GM18511 (cell line): Measurements from ENCODE around the gene GLRB.
"Not testable (repeated sequence)": the region's sequence is repeated elsewhere in the genome, so short reads cannot be mapped to it uniquely, and the experiment has no call there.

Source experiments
- ATAC-seq: cut with Tn5 transposase; IDR thresholded peaks from one replicate; pipeline ENCODE4 v1.9.1; 2021; ENCODE audit warnings: mild to moderate bottlenecking, moderate library complexity; ENCODE audit not compliant: unreplicated experiment

The GLRB gene

GRCh38 chr4:157075811-157076577 lies at the start of gene GLRB:
Gene GLRB (plus strand): TSS chr4:157076150. CDS start chr4:157078025, 1,875 bp downstream.
- ATAC-seq, result no peak

DNA sequence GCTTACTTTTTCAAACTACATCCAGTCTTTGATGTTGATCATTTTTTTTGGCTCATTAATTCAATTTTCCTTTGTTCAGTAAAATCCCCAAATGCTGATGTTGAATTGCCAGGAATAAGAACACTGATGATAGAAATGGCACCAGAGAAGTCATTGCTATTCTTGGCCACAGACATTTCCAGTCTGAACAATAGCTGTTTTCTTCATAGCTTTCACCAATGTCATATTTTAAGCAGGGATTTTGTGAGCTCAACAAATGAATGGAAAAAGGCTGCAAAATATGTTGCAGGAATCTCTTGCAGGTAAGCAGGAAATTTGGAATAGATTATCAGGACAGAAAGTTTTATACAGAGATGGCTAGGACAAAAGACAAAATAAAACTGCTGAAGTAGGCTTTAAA lies 40.5 kb upstream of the GLRB start:
- no peak for ATAC-seq

DNA sequence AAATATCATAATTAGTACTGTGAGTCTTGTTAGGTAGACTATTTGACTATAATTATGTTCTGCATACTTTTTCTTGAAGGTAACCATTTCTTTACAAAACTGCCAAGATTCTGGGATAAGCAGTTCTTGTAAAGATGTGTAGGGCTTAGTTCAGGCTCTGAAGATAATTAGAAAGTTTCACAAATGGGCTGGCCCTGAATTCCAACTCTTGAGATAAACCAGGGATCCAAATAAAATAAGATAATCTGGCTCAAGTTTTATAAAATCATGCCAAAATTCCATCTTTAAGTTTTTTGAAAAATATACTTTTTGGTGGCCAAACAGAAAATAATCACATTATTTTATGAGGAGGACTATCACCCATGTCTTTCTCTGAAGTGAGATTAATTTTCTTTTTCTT lies 35.5 kb upstream of the GLRB start:
- no peak for ATAC-seq

DNA sequence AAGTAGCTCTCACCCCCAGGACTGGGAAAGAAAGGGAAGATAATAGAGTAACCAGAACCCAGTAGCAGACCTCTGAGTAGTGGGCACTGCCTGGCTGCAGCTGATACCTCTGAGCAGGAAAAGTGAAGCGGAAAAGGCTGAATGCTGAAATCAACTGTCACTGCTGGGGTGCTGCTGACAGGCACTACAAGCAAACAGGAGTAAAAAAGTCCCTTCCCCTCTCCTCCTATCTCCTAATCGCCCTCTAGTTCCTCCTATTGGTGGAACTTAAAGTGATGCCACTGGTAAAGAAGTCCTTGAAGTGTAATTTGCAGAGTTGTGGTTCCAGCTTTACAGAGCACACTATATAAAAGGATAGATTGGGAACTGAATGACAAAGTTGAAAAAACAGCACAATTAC lies 32.8 kb upstream of the GLRB start:
- ATAC-seq, result no peak

DNA sequence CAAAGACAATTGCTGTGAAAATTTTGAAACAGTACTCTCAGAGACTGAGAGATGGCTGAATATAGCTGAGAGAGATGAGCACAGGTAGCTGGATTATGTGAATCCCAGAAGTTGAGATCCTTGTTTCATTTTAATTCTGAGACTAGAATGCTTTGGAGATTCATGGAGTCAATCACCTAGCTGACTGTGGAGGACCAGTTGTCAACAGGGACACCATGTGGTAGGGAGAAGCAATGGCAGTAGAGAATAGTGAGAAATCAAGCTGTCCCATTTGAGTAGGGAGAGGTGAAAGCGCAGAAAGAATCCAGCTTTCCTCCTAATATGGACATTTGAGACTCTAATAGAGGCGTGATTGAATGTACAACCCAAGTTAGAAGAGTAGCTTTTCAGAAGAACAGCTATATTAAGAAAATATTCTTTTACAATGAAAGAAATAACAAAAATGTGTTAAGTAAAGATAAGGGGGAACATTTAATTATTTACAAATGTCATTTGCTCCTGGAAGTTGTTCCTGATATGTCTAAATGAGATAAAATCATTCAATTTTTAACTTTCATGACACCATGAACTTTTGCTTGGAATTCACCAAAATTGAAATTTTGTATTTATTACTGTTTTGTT lies 30.3 kb upstream of the GLRB start:
- peak; percentile 85 for ATAC-seq

DNA sequence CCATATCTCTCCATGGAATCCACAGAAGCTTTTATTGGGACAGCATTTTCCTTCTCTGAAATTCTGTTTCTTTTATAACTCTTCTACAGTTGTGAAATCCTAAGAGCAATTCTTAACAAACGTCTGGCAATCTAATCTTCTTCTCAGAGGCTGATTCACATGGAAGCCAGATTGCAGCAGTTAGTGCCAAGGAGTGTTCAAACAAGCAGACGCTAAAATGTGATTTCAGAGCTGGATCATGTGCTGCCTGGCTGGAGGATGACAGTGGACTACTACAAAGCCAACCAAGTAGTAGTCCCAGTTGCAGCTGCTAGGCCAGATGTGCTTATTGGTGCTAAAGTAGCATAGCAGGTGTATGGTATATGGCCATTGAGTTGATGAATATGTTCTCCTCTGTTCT lies 27.7 kb upstream of the GLRB start:
- no peak for ATAC-seq

- no peak for ATAC-seq
These were observed 25.4 kb upstream of the GLRB start for GRCh38 chr4:157050561-157050960.

DNA sequence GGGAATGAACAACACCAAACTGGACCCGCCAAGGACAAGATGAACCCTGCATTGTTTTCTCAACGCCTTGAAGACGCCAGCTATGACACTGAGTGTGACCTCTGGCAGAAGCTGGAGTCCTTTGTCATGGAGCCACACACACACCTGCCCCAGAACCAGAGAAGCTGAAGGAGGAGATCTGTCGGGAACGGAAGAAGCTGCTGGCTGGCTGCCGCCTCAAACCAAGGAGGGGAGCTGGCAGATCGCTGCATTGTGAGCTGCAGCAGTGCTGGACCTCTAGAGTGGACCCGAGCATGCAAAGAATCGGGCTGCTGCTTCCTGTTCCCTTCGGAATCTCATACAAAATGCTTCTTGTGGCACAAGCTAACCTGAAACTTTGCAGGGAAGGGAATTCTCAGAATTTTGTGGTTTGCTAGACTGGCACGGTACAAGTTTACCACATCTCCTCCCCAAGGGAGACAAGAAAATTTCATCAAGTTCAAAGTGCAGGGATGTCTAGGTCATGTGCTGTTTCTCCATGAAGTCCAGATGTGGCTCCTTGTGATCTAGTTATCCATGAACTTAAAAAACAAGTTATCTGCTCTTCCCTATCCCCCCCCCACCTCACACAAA lies 23.4 kb upstream of the GLRB start:
- no peak for ATAC-seq

- no peak for ATAC-seq
These were observed 18.7 kb upstream of the GLRB start for GRCh38 chr4:157057218-157057617.

DNA sequence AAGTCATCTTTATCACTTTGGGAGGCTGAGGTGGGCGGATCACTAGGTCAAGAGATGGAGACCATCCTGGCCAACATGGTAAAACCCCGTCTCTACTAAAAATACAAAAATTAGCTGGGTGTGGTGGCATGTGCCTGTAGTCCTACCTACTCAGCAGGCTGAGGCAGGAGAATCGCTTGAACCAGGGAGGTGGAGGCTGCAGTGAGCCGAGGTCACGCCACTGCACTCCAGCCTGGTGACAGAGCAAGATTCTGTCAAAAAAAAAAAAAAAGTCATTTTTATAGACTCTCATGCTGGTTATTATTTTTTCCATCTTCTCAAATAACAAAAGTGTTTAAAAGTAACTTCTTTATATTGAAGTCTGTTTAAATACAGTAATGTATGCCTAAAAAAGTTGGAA lies 17.1 kb upstream of the GLRB start:
- ATAC-seq, result not testable (repeated sequence)

DNA sequence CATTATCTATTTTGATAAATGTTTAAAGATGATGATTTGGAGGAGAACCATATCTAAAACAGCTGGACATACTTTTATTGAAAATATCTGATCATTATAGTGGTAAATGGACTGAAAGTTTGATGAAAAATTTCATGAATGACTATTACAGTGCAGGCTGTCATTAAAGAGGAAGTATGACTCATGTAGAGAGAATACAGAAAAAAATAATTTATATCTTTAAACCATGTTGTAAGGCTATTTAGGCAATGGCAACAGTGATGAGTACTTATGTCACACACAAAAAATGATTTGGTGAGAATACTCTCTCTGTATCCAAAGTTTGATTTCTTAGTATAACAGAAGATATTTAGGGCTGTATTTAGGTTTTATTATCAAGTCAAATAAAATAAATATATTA lies 3.9 kb upstream of the GLRB start:
- no peak for ATAC-seq

DNA sequence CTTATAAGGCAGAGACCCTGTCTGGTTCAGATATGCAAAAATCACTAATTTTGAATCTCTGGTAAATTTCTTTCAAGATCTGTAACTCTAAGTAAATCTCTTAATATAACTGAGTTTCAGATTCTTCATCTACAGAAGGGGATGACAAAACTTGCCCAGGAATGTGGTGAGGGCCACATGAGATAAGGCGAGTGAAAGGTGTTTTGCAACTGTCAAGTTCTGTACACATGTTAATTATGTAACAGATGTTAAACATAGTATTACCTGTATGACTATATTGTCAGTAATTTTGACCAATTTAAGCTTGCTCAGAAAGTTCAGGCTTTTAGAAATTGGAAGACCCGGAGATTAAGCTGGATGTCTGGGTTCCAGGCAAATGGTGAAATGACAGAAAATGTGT lies 549 bp upstream of the GLRB start:
- no peak for ATAC-seq

GRCh38 chr4:157076578-157076947 lies 613 bp downstream of the GLRB start:
- no peak for ATAC-seq

DNA sequence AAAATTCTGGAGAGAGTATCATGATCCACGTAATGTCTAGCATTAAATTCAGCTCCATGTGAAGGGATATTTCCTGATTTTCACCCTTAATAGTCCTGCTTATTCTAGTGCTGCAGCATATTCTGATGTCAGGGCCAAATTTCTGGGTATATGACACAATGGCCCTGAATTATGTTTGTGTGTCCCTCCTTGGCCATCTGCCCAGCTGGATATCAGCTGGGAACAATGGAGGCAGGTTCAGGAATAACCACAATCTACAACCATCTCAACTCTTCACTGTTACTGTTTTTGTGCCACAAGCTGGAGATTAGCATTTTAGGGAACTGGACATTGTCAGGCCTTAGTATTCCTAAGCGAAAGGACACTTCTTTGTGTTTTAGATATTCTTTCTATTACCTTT lies 3.5 kb downstream of the GLRB start:
- no peak for ATAC-seq

- ATAC-seq, result no peak
These were observed 4.7 kb downstream of the GLRB start for GRCh38 chr4:157080605-157081004.

DNA sequence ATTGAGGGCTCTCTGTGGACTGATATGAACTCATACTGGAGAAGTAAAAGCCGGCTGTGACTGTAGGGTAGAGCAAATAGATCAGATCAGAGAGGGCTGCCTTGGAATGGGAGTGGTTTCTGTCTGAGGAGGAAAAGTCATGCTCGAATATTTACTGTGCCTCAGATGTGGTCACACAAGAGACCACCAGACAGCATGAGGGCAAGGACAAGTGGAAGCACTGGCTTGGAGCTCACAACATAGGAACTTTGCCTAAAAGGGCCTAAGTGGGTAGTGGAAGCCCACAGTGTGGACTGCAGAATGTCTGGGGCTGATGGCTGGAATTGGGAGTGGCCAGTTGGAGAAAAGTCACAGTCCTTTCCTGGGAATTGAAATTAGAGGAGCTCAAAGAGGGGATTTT lies 19.8 kb downstream of the GLRB start:
- no peak for ATAC-seq

GRCh38 chr4:157096439-157096838 lies 20.5 kb downstream of the GLRB start:
- no peak for ATAC-seq

DNA sequence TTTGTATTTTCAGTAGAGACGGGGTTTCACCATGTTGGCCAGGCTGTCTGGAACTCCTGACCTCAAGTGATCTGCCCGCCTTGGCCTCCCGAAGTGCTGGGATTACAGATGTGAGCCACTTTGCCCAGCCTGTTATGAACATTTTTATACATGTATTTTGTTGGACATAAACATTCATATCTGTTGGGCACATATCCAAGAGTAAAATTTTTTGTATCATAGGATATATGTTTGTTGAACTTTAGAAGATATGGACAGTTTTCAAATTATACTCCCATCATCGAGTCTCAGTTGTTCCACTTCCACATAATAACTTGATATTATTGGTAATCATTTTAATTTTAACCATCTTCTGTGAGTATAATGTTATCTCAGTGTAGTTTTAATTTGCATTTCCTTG lies 23.6 kb downstream of the GLRB start:
- ATAC-seq, result no peak

DNA sequence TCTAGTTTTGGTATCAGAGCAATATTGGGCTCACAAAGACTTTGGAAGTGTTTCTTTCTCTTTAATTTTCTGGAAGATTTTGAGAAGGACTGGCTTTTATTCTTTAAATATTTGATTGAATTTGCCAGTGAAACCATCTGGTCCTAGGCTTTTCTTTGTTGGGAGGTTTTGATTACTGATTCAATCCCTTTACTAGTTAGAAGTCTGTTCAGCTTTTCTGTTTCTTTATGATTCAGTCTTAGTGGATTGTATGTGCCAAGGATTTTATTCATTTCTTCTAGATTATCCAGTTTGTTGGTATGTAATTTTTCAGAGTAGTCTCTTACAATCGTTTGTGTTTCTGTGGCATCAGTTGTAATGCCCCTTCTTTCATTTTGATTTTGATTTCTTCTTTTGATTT lies 28.6 kb downstream of the GLRB start:
- no peak for ATAC-seq

GRCh38 chr4:157114671-157115070 lies 38.7 kb downstream of the GLRB start:
- no peak for ATAC-seq

DNA sequence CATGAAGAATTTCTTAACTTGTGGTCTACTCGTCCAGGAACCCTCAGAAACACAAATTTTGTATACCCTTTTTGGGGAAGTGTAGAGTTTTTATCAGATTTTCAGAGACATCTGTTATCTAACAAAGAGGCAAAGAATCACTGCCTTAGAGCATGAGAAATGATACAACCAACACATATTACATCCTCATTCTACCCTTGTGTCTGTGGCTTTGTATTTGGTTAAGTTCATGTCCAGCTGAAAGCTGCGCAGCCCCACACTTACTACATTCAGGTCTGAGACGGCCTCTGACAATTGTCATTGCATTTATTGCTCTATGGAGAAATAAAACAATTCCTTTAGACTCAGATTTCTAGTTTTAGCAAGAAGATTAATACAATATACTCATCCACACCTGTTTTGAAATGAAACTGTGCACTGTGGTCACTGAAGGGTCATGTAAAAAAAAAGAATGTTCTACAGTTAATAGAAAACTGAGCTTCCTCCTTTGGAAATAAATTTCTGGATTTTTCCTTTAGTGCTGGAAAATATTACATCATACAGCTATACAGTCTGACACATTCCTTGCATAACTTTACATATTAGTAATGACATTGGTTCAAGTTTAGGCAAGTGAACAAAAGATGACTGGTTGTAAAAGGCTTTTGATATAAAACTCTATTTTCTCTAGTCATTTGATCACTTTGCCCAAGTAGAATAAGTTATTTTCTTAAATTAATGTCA lies 39.8 kb downstream of the GLRB start:
- ATAC-seq, result no peak

DNA sequence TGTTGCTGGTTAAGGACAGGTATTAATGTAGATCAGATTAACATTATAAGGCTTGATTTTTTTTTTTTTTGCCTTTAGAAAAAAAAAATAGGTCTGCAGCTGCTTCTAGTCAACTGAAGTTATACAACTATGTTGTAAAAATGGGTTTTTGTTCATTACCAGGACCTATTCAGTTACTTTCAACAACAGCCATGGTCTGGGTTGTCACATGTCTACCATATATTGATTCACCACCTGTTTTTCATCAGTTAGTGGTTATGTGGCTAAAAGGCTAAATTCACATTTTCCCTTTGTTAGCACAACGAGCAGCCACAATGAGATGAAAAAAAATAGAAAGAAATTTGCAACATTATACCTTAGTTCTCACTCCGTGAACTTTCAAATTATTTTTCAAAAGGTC lies 45.5 kb downstream of the GLRB start:
- no peak for ATAC-seq
